GM21447 (cell line): Measurements from ENCODE around the gene RIPK4.
"Not testable (repeated sequence)": the region's sequence is repeated elsewhere in the genome, so short reads cannot be mapped to it uniquely, and the experiment has no call there.

Experiments
- ATAC-seq: cut with Tn5 transposase; IDR thresholded peaks from one replicate; pipeline ENCODE4 v1.9.1; 2021; ENCODE audit not compliant: unreplicated experiment

Gene RIPK4

GRCh38 chr21:41740604-41741252, 26.1 kb downstream of the RIPK4 start:
- no peak for ATAC-seq

GRCh38 chr21:41739936-41740335, 26.9 kb downstream of the RIPK4 start:
- ATAC-seq = no peak

- no peak for ATAC-seq
Measured at GRCh38 chr21:41739011-41739410, 27.8 kb downstream of the RIPK4 start.

- ATAC-seq = no peak
Measured at GRCh38 chr21:41737651-41738324, 29.1 kb downstream of the RIPK4 start.

- ATAC-seq = no peak
Measured at GRCh38 chr21:41736423-41736822, 30.4 kb downstream of the RIPK4 start.

- ATAC-seq = no peak
Measured at GRCh38 chr21:41733951-41734689, 32.7 kb downstream of the RIPK4 start.

- no peak for ATAC-seq
Measured at GRCh38 chr21:41731081-41731480, 35.8 kb downstream of the RIPK4 start.

GRCh38 chr21:41730367-41730765, 36.5 kb downstream of the RIPK4 start:
- no peak for ATAC-seq

- ATAC-seq = no peak
Measured at GRCh38 chr21:41729701-41730366, 37.0 kb downstream of the RIPK4 start.

- no peak for ATAC-seq
Measured at GRCh38 chr21:41727784-41728763, 38.8 kb downstream of the RIPK4 start.

GRCh38 chr21:41726970-41727783, 39.7 kb downstream of the RIPK4 start:
- ATAC-seq = no peak

GRCh38 chr21:41726630-41726969, 40.3 kb downstream of the RIPK4 start:
- ATAC-seq = no peak

GRCh38 chr21:41726058-41726558, 40.7 kb downstream of the RIPK4 start:
- ATAC-seq = no peak

GRCh38 chr21:41725421-41726031, 41.3 kb downstream of the RIPK4 start:
- ATAC-seq = no peak

GRCh38 chr21:41723835-41724234, 43.0 kb downstream of the RIPK4 start:
- ATAC-seq = not testable (repeated sequence)

GRCh38 chr21:41722052-41723018, 44.5 kb downstream of the RIPK4 start:
- no peak for ATAC-seq

GRCh38 chr21:41720250-41720649, 46.6 kb downstream of the RIPK4 start:
- no peak for ATAC-seq

GRCh38 chr21:41719691-41720090, 47.2 kb downstream of the RIPK4 start:
- no peak for ATAC-seq
